Measurements from ENCODE around the gene RPH3AL. TPM values are rescaled to one million over a fixed set of nuclear protein-coding genes. Genes with fewer than 3 reads are reported as not detected.

RPH3AL gene
- total RNA-seq, 1 experiment from 2014 or later, result 6.9 TPM

- DNase-seq (ENCODE audit: low spot score), result peak; percentile 35
- in situ Hi-C loops (cut with HindIII; ENCODE audit: low sequenced_read_pairs), result no loop called here
Observed at GRCh38 chr17:354651-355556, 2.3 kb upstream of the RPH3AL start.

GRCh38 chr17:353838-354234 lies 1.2 kb upstream of the RPH3AL start:
- in situ Hi-C loops (cut with HindIII; ENCODE audit: low sequenced_read_pairs), result no loop called here

GRCh38 chr17:353213-353837 lies 718 bp upstream of the RPH3AL start:
- in situ Hi-C loops (cut with HindIII; ENCODE audit: low sequenced_read_pairs), result no loop called here
- no peak for DNase-seq (ENCODE audit: low spot score)

More at GRCh38 chr17:353838-354234, 1.2 kb upstream of the RPH3AL start:
- DNase-seq (ENCODE audit: low spot score), result no peak

GRCh38 chr17:351875-352420 lies 659 bp downstream of the RPH3AL start:
- in situ Hi-C loops (cut with HindIII; ENCODE audit: low sequenced_read_pairs), result no loop called here
- no peak for DNase-seq (ENCODE audit: low spot score)

- in situ Hi-C loops (cut with HindIII; ENCODE audit: low sequenced_read_pairs), result no loop called here
- DNase-seq (ENCODE audit: low spot score), result no peak
Observed at GRCh38 chr17:351449-351738, 1.2 kb downstream of the RPH3AL start.

- in situ Hi-C loops (cut with HindIII; ENCODE audit: low sequenced_read_pairs), result no loop called here
- no peak for DNase-seq (ENCODE audit: low spot score)
Observed at GRCh38 chr17:350706-351448, 1.7 kb downstream of the RPH3AL start.

GRCh38 chr17:349666-350065 lies 2.9 kb downstream of the RPH3AL start:
- in situ Hi-C loops (cut with HindIII; ENCODE audit: low sequenced_read_pairs), result no loop called here

GRCh38 chr17:348692-349425 lies 3.7 kb downstream of the RPH3AL start:
- in situ Hi-C loops (cut with HindIII; ENCODE audit: low sequenced_read_pairs), result no loop called here
- DNase-seq (ENCODE audit: low spot score), result no peak

More at GRCh38 chr17:349666-350065, 2.9 kb downstream of the RPH3AL start:
- no peak for DNase-seq (ENCODE audit: low spot score)

GRCh38 chr17:348012-348411 lies 4.6 kb downstream of the RPH3AL start:
- DNase-seq (ENCODE audit: low spot score), result no peak
- in situ Hi-C loops (cut with HindIII; ENCODE audit: low sequenced_read_pairs), result no loop called here

GRCh38 chr17:347309-347899 lies 5.2 kb downstream of the RPH3AL start:
- in situ Hi-C loops (cut with HindIII; ENCODE audit: low sequenced_read_pairs), result no loop called here
- no peak for DNase-seq (ENCODE audit: low spot score)

GRCh38 chr17:345992-346785 lies 6.4 kb downstream of the RPH3AL start:
- DNase-seq (ENCODE audit: low spot score), result no peak
- in situ Hi-C loops (cut with HindIII; ENCODE audit: low sequenced_read_pairs), result no loop called here

- in situ Hi-C loops (cut with HindIII; ENCODE audit: low sequenced_read_pairs), result no loop called here
- DNase-seq (ENCODE audit: low spot score), result no peak
Observed at GRCh38 chr17:345261-345660, 7.3 kb downstream of the RPH3AL start.

- in situ Hi-C loops (cut with HindIII; ENCODE audit: low sequenced_read_pairs), result no loop called here
Observed at GRCh38 chr17:343875-344752, 8.5 kb downstream of the RPH3AL start.

GRCh38 chr17:343211-343610 lies 9.4 kb downstream of the RPH3AL start:
- in situ Hi-C loops (cut with HindIII; ENCODE audit: low sequenced_read_pairs), result no loop called here
- no peak for DNase-seq (ENCODE audit: low spot score)

More at GRCh38 chr17:343875-344752, 8.5 kb downstream of the RPH3AL start:
- DNase-seq (ENCODE audit: low spot score), result no peak

- no peak for DNase-seq (ENCODE audit: low spot score)
- in situ Hi-C loops (cut with HindIII; ENCODE audit: low sequenced_read_pairs), result no loop called here
Observed at GRCh38 chr17:340074-340473, 12.5 kb downstream of the RPH3AL start.

- no peak for DNase-seq (ENCODE audit: low spot score)
- in situ Hi-C loops (cut with HindIII; ENCODE audit: low sequenced_read_pairs), result no loop called here
Observed at GRCh38 chr17:339193-340061, 13.2 kb downstream of the RPH3AL start.

All from G401 (cell line).